ENCODE measurements around the gene USP17L25. TPM values are rescaled to one million over a fixed set of nuclear protein-coding genes. Genes with fewer than 3 reads are reported as not detected.
"Not testable (repeated sequence)": the region's sequence is repeated elsewhere in the genome, so short reads cannot be mapped to it uniquely, and the experiment has no call there.

Gene USP17L25
- total RNA-seq (ENCODE audit: unreplicated experiment), result not detected
- long read RNA-seq, result 0 reads

GRCh38 chr4:9329611-9330010, at the start of gene USP17L25:
Gene USP17L25, plus strand, starts transcription at chr4:9329911. Its CDS starts 0 bp downstream, at chr4:9329911.
- not testable (repeated sequence) for H3K27ac Mint-ChIP-seq (ENCODE audit: unreplicated experiment); H3K36me3 Mint-ChIP-seq (ENCODE audit: unreplicated experiment); H3K9me3 Mint-ChIP-seq (ENCODE audit: unreplicated experiment); H3K4me3 Mint-ChIP-seq (ENCODE audit: unreplicated experiment); H3K27me3 Mint-ChIP-seq (ENCODE audit: unreplicated experiment); H3K4me1 Mint-ChIP-seq (ENCODE audit: low read depth, unreplicated experiment); DNase-seq

GRCh38 chr4:9324191-9324590, 5.5 kb upstream of the USP17L25 start:
- H3K27me3 Mint-ChIP-seq (ENCODE audit: unreplicated experiment); H3K36me3 Mint-ChIP-seq (ENCODE audit: unreplicated experiment); H3K4me3 Mint-ChIP-seq (ENCODE audit: unreplicated experiment); H3K9me3 Mint-ChIP-seq (ENCODE audit: unreplicated experiment); DNase-seq; H3K27ac Mint-ChIP-seq (ENCODE audit: unreplicated experiment); H3K4me1 Mint-ChIP-seq (ENCODE audit: low read depth, unreplicated experiment): not testable (repeated sequence)

- H3K27ac Mint-ChIP-seq (ENCODE audit: unreplicated experiment); H3K9me3 Mint-ChIP-seq (ENCODE audit: unreplicated experiment); DNase-seq; H3K27me3 Mint-ChIP-seq (ENCODE audit: unreplicated experiment); H3K4me1 Mint-ChIP-seq (ENCODE audit: low read depth, unreplicated experiment); H3K36me3 Mint-ChIP-seq (ENCODE audit: unreplicated experiment); H3K4me3 Mint-ChIP-seq (ENCODE audit: unreplicated experiment): not testable (repeated sequence)
Measured at GRCh38 chr4:9324865-9325264, 4.8 kb upstream of the USP17L25 start, which contains the start of gene USP17L24. Gene USP17L24, plus strand, starts transcription at chr4:9325165. Its CDS starts 0 bp downstream, at chr4:9325165.

- H3K9me3 Mint-ChIP-seq (ENCODE audit: unreplicated experiment); H3K4me3 Mint-ChIP-seq (ENCODE audit: unreplicated experiment); H3K4me1 Mint-ChIP-seq (ENCODE audit: low read depth, unreplicated experiment); DNase-seq; H3K27ac Mint-ChIP-seq (ENCODE audit: unreplicated experiment); H3K27me3 Mint-ChIP-seq (ENCODE audit: unreplicated experiment); H3K36me3 Mint-ChIP-seq (ENCODE audit: unreplicated experiment): not testable (repeated sequence)
Measured at GRCh38 chr4:9334358-9334757, 4.6 kb downstream of the USP17L25 start, which contains the start of gene USP17L26. Gene USP17L26, plus strand, starts transcription at chr4:9334658. Its CDS starts 0 bp downstream, at chr4:9334658.

GRCh38 chr4:9339103-9339502, 9.4 kb downstream of the USP17L25 start, which contains the start of gene USP17L5:
Gene USP17L5, plus strand, starts transcription at chr4:9339403. Its CDS starts 0 bp downstream, at chr4:9339403.
- not testable (repeated sequence) for DNase-seq; H3K27ac Mint-ChIP-seq (ENCODE audit: unreplicated experiment); H3K27me3 Mint-ChIP-seq (ENCODE audit: unreplicated experiment); H3K9me3 Mint-ChIP-seq (ENCODE audit: unreplicated experiment); H3K4me3 Mint-ChIP-seq (ENCODE audit: unreplicated experiment); H3K4me1 Mint-ChIP-seq (ENCODE audit: low read depth, unreplicated experiment); H3K36me3 Mint-ChIP-seq (ENCODE audit: unreplicated experiment)

GRCh38 chr4:9343848-9344247, 14.1 kb downstream of the USP17L25 start, which contains the start of gene USP17L27:
Gene USP17L27, plus strand, starts transcription at chr4:9344148. Its CDS starts 0 bp downstream, at chr4:9344148.
- H3K27me3 Mint-ChIP-seq (ENCODE audit: unreplicated experiment); H3K4me3 Mint-ChIP-seq (ENCODE audit: unreplicated experiment); H3K36me3 Mint-ChIP-seq (ENCODE audit: unreplicated experiment); H3K27ac Mint-ChIP-seq (ENCODE audit: unreplicated experiment); H3K4me1 Mint-ChIP-seq (ENCODE audit: low read depth, unreplicated experiment); DNase-seq; H3K9me3 Mint-ChIP-seq (ENCODE audit: unreplicated experiment): not testable (repeated sequence)

- not testable (repeated sequence) for H3K4me1 Mint-ChIP-seq (ENCODE audit: low read depth, unreplicated experiment); H3K27me3 Mint-ChIP-seq (ENCODE audit: unreplicated experiment); H3K36me3 Mint-ChIP-seq (ENCODE audit: unreplicated experiment); H3K9me3 Mint-ChIP-seq (ENCODE audit: unreplicated experiment); DNase-seq; H3K4me3 Mint-ChIP-seq (ENCODE audit: unreplicated experiment); H3K27ac Mint-ChIP-seq (ENCODE audit: unreplicated experiment)
Measured at GRCh38 chr4:9348593-9348992, 18.9 kb downstream of the USP17L25 start, which contains the start of gene USP17L28. Gene USP17L28, plus strand, starts transcription at chr4:9348893. Its CDS starts 0 bp downstream, at chr4:9348893.

GRCh38 chr4:9350866-9351265, 21.2 kb downstream of the USP17L25 start:
- not testable (repeated sequence) for H3K27ac Mint-ChIP-seq (ENCODE audit: unreplicated experiment); H3K9me3 Mint-ChIP-seq (ENCODE audit: unreplicated experiment); H3K36me3 Mint-ChIP-seq (ENCODE audit: unreplicated experiment); H3K4me1 Mint-ChIP-seq (ENCODE audit: low read depth, unreplicated experiment); H3K4me3 Mint-ChIP-seq (ENCODE audit: unreplicated experiment); DNase-seq; H3K27me3 Mint-ChIP-seq (ENCODE audit: unreplicated experiment)

GRCh38 chr4:9353338-9353737, 23.6 kb downstream of the USP17L25 start, which contains the start of gene USP17L29:
Gene USP17L29, plus strand, starts transcription at chr4:9353638. Its CDS starts 0 bp downstream, at chr4:9353638.
- H3K4me3 Mint-ChIP-seq (ENCODE audit: unreplicated experiment); DNase-seq; H3K27me3 Mint-ChIP-seq (ENCODE audit: unreplicated experiment); H3K36me3 Mint-ChIP-seq (ENCODE audit: unreplicated experiment); H3K4me1 Mint-ChIP-seq (ENCODE audit: low read depth, unreplicated experiment); H3K27ac Mint-ChIP-seq (ENCODE audit: unreplicated experiment); H3K9me3 Mint-ChIP-seq (ENCODE audit: unreplicated experiment): not testable (repeated sequence)

GRCh38 chr4:9362829-9363228, 33.1 kb downstream of the USP17L25 start, which contains the start of gene USP17L30:
Gene USP17L30, plus strand, starts transcription at chr4:9363129. Its CDS starts 0 bp downstream, at chr4:9363129.
- H3K36me3 Mint-ChIP-seq (ENCODE audit: unreplicated experiment); H3K27me3 Mint-ChIP-seq (ENCODE audit: unreplicated experiment); H3K9me3 Mint-ChIP-seq (ENCODE audit: unreplicated experiment); H3K27ac Mint-ChIP-seq (ENCODE audit: unreplicated experiment); H3K4me3 Mint-ChIP-seq (ENCODE audit: unreplicated experiment); H3K4me1 Mint-ChIP-seq (ENCODE audit: low read depth, unreplicated experiment); DNase-seq: not testable (repeated sequence)

- not testable (repeated sequence) for H3K27me3 Mint-ChIP-seq (ENCODE audit: unreplicated experiment); H3K4me3 Mint-ChIP-seq (ENCODE audit: unreplicated experiment); H3K27ac Mint-ChIP-seq (ENCODE audit: unreplicated experiment); H3K9me3 Mint-ChIP-seq (ENCODE audit: unreplicated experiment); H3K36me3 Mint-ChIP-seq (ENCODE audit: unreplicated experiment); H3K4me1 Mint-ChIP-seq (ENCODE audit: low read depth, unreplicated experiment); DNase-seq
Measured at GRCh38 chr4:9379881-9380280, 50.2 kb downstream of the USP17L25 start.

Data from glutamatergic neuron (in vitro differentiated cells).